Endothelial cell of umbilical vein (primary cell): ENCODE results near the gene PIK3R6. TPM values are rescaled to one million over a fixed set of nuclear protein-coding genes. Genes with fewer than 3 reads are reported as not detected.

ENCODE experiments used
- BruUV-seq: library from RNA; stranded (reverse); fragments of 400-500 nt; replicated peaks from 2 replicates; lab custom pipeline; 2021; lab: Mats Ljungman, UMichigan
- CTCF ChIA-PET: fragments of 300-600, 350-600 bp; sonication (Branson Sonifier 250); formaldehyde crosslinking; loops from one replicate; lab custom pipeline; 2021; ENCODE audit warnings: antibody characterized with exemption, inconsistent platforms; lab: Charles Lee
- POLR2A ChIA-PET: fragments of 300-600, 350-600 bp; sonication (Branson Sonifier 250); formaldehyde crosslinking; loops from one replicate; lab custom pipeline; 2021; ENCODE audit warnings: antibody characterized with exemption, inconsistent platforms; lab: Charles Lee
- DNase-seq: peaks from one replicate; pipeline ENCODE4 v3.0.0-alpha.2; 2011; ENCODE audit warnings: low read depth, low spot score
- FAIRE-seq: peaks from 2 replicates; lab custom pipeline; 2011; peaks lifted over from hg19 to GRCh38; lab: Jason Lieb, UNC
- H2AFZ ChIP-seq: 2 replicates; pipeline ENCODE4 v1.6.0; 2012; ENCODE audit warnings: low read depth, low read length, control low read depth, inconsistent platforms
- H3K27ac ChIP-seq: 2 replicates; pipeline ENCODE4 v1.5.1; 2011; ENCODE audit warnings: low read depth, mild to moderate bottlenecking, control low read depth, low read length, moderate library complexity; ENCODE audit not compliant: insufficient read depth
- H3K27me3 ChIP-seq, 2 experiments: 2 replicates each; pipeline versions ENCODE4 v1.6.0 to v1.6.1; 2011; ENCODE audit warnings: low read length in 2 of 2, mixed read lengths in 1 of 2; ENCODE audit not compliant: control insufficient read depth in 2 of 2, insufficient read depth in 2 of 2
- H3K36me3 ChIP-seq, 2 experiments: 2 replicates in 1 of 2; 3 replicates in 1 of 2; pipeline ENCODE4 v1.5.1; 2011; ENCODE audit warnings: low read length in 2 of 2, mild to moderate bottlenecking in 1 of 2, moderate library complexity in 1 of 2; ENCODE audit not compliant: control insufficient read depth in 2 of 2, insufficient read depth in 2 of 2; ENCODE audit errors: extremely low read depth in 1 of 2
- H3K4me1 ChIP-seq: 3 replicates; pipeline ENCODE4 v1.5.1; 2011; ENCODE audit warnings: mild to moderate bottlenecking, low read length; ENCODE audit not compliant: control insufficient read depth, insufficient read depth; ENCODE audit errors: extremely low read depth
- H3K4me2 ChIP-seq: 2 replicates; pipeline ENCODE4 v1.6.1; 2011; ENCODE audit warnings: low read length, control low read depth, mixed read lengths; ENCODE audit not compliant: insufficient read depth
- H3K4me3 ChIP-seq, 3 experiments: fragments of 200-600 bp in 1 of 3; sonication (generic), shearing (Covaris generic) in 1 of 3; replicated peaks in 1 of 3; 2 replicates each; pipeline ENCODE4 v1.5.1; 2011 to 2016; ENCODE audit warnings: control low read depth in 3 of 3, low read length in 3 of 3, mild to moderate bottlenecking in 2 of 3, inconsistent platforms in 1 of 3, low read depth in 1 of 3, moderate library complexity in 1 of 3; ENCODE audit not compliant: insufficient read depth in 1 of 3
- H3K79me2 ChIP-seq: 2 replicates; pipeline ENCODE4 v1.6.0; 2012; ENCODE audit warnings: low read length, inconsistent platforms; ENCODE audit not compliant: control insufficient read depth, insufficient read depth
- H3K9ac ChIP-seq: replicated peaks from 2 replicates; pipeline ENCODE3; 2011; ENCODE audit warnings: low read length, control low read depth; ENCODE audit not compliant: insufficient read depth; ENCODE audit errors: extremely low read depth
- H3K9me1 ChIP-seq: replicated peaks from 3 replicates; pipeline ENCODE4 v1.6.0; 2011; ENCODE audit warnings: mild to moderate bottlenecking, low read length; ENCODE audit not compliant: control insufficient read depth, insufficient read depth; ENCODE audit errors: extremely low read depth
- H3K9me3 ChIP-seq: replicated peaks from 2 replicates; pipeline ENCODE4 v1.5.1; 2012; ENCODE audit warnings: low read length, inconsistent platforms; ENCODE audit not compliant: control insufficient read depth, insufficient read depth
- H4K20me1 ChIP-seq: replicated peaks from 2 replicates; pipeline ENCODE3; 2011; ENCODE audit warnings: mild to moderate bottlenecking, low read length; ENCODE audit not compliant: control insufficient read depth, insufficient read depth; ENCODE audit errors: extremely low read depth
- CTCF ChIP-seq, 2 donors: IDR thresholded peaks; 1 replicate in 1 of 2; 2 replicates in 1 of 2; pipeline ENCODE4 v1.5.1; 2011; ENCODE audit warnings: low read length in 2 of 2, mild to moderate bottlenecking in 2 of 2, moderate library complexity in 2 of 2, control low read depth in 1 of 2, inconsistent platforms in 1 of 2, low read depth in 1 of 2; ENCODE audit not compliant: insufficient read depth in 1 of 2; ENCODE audit errors: extremely low read depth in 1 of 2
- EZH2 ChIP-seq: IDR thresholded peaks from 2 replicates; pipeline ENCODE4 v1.6.1; 2012; ENCODE audit warnings: borderline replicate concordance, low read depth, mild to moderate bottlenecking, moderate library complexity, low read length, inconsistent platforms; ENCODE audit not compliant: severe bottlenecking
- FOS ChIP-seq: IDR thresholded peaks from 2 replicates; pipeline ENCODE4 v1.6.1; 2011; ENCODE audit warnings: mild to moderate bottlenecking, low read length, moderate library complexity, borderline replicate concordance; ENCODE audit not compliant: insufficient read depth
- GATA2 ChIP-seq: IDR thresholded peaks from 2 replicates; pipeline ENCODE4 v1.7.0; 2011; ENCODE audit warnings: low read depth, mild to moderate bottlenecking, moderate library complexity, mixed read lengths, low read length; ENCODE audit not compliant: insufficient read length, insufficient read depth
- JUN ChIP-seq: IDR thresholded peaks from 2 replicates; pipeline ENCODE4 v1.6.1; 2011; ENCODE audit warnings: borderline replicate concordance, low read depth; ENCODE audit not compliant: insufficient read length, insufficient read depth
- MYC ChIP-seq: IDR thresholded peaks from one replicate; pipeline ENCODE4 v1.6.1; 2011; ENCODE audit warnings: mild to moderate bottlenecking, low read depth, low read length
- POLR2A ChIP-seq: IDR thresholded peaks from 2 replicates; pipeline ENCODE4 v1.6.1; 2012; ENCODE audit warnings: low read depth, mild to moderate bottlenecking, control low read depth, low read length
- POLR2AphosphoS5 ChIP-seq: IDR thresholded peaks from 2 replicates; pipeline ENCODE4 v1.6.1; 2012; ENCODE audit warnings: low read depth, mild to moderate bottlenecking, control low read depth, low read length, moderate library complexity; ENCODE audit not compliant: insufficient read depth
- dilution Hi-C: fragments of 300-500 bp; cut with MboI; formaldehyde crosslinking; loops from one replicate; pipeline ENCODE4 v1.15.0; 2019; ENCODE audit warnings: low sequenced_read_pairs; ENCODE audit not compliant: extremely low pct_ligation_motif_present
- intact Hi-C: fragments of 100-400 bp; cut with micrococcal nuclease; formaldehyde crosslinking; loops from one replicate; pipeline ENCODE4 v1.10.0; 2022
- polyA plus RNA-seq, 4 experiments: library from polyadenylated mRNA; depleted of rRNA in 3 of 4; stranded (reverse) in 3 of 4; unstranded in 1 of 4; fragments of >200 nt; gene quantifications; 2 replicates each; pipeline versions ENCODE4 v1.2.1 to v1.2.3, GENCODE V29; 2011 to 2012; ENCODE audit warnings: missing spikeins in 1 of 4
- total RNA-seq: library from RNA; stranded (reverse); gene quantifications from 2 replicates; pipeline ENCODE4 v1.2.3, GENCODE V29; 2021

The PIK3R6 gene
- total and polyA plus RNA-seq, 2 donors (not counting 3 experiments of a cell fraction or from before 2014, with no cell fraction given), result not detected

DNA sequence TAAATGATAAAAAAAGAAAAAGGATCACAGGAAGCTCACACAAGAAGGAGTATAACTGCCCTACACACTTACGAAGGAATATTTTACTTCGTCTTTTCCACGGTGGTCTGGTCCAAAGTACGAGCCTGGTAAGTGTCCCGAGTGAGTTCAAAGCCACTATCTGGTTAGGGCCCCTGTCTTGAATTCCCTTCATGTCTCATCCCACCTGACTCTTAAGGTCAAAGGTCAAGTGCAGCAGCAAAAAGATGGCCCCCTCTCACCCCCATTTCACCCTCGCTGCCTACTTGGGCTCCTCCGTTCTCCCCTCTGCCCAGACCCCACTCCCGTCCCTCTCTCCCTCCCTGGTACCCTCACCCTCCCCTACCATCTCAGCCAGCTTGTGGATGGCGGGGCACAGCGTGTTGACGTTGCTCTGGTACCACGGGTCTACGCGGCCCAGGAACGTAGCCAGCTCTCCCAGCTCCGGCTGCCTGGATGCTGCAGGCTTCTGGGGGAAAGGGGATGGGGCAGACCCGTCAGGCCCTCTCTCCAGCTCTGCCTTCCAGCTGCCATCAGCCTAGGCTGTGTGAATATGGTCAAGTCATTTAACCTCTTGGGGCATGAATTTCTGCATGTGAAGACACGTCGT lies 40.6 kb downstream of the PIK3R6 start:
- CTCF ChIA-PET, result interaction anchor here (1.5 kb wide), 1 partner anchor 9 kb away, joined by 3 read pairs; no protein-coding TSS in a partner anchor
- Histone ChIP-seq H3K4me1 (no peaks in the 10 kb centered on the region), H3K79me2 (no peaks in the 10 kb centered on the region), H3K36me3 (no peaks in the 10 kb centered on the region), H4K20me1 (no peaks in the 10 kb centered on the region), H3K9ac (no peak overlapping the region), H3K4me3 (no peak overlapping the region), H3K27me3 (no peaks in the 10 kb centered on the region), H3K9me1 (no peaks in the 10 kb centered on the region), H3K27ac (no peak overlapping the region), H2AFZ (no peak overlapping the region), H3K4me2 (no peak overlapping the region), H3K9me3 (no peaks in the 10 kb centered on the region)
- POLR2A ChIA-PET, result no interaction called here
- DNase-seq (no peak), FAIRE-seq (no peak)
- no TSS peak for BruUV-seq
- dilution Hi-C loops (no loop called here), intact Hi-C loops (no loop called here)
- TF ChIP-seq EZH2 (no peak), MYC (no peak), GATA2 (no peak), POLR2AphosphoS5 (no peak), POLR2A (no peak), CTCF (IDR thresholded peaks at IDR 0.05; ENCODE audit: extremely low read depth in 1 of 2, insufficient read depth in 1 of 2, low read depth in 1 of 2, low read length in 2 of 2) (no peak), JUN (no peak), FOS (no peak)
